ENCODE measurements around the gene SYNE1. TPM values are rescaled to one million over a fixed set of nuclear protein-coding genes. Genes with fewer than 3 reads are reported as not detected.

Gene SYNE1
- total RNA-seq, 3 donors from 2014 or later (not counting 1 experiment from before 2014, with no cell fraction given): 489 to 570 (median 498) TPM

GRCh38 chr6:152166497-152166896 lies 470.7 kb downstream of the SYNE1 start:
- no peak for ATAC-seq
- Mint-ChIP-seq H3K27ac (peak overlapping the region in 1 of 2 donors; percentile 32), H3K27me3 (ENCODE audit: low read depth in 2 of 2) (no peaks in the 10 kb centered on the region), H3K9me3 (no peaks in the 10 kb centered on the region), H3K4me3 (no peak overlapping the region), H3K36me3 (peaks cover 25% of the 10 kb centered on the region), H3K4me1 (peaks cover 28 to 34% of the 10 kb centered on the region in 2 donors)
- intact Hi-C loops (cut with micrococcal nuclease): no loop called here
- Histone ChIP-seq H3K4me3 (ENCODE audit: low read length) (no peak overlapping the region), H3K27me3 (ENCODE audit: control insufficient read depth, insufficient read depth, low read length) (no peaks in the 10 kb centered on the region), H3K4me1 (ENCODE audit: control insufficient read depth, insufficient read depth, low read length) (peaks cover 5% of the 10 kb centered on the region), H3K9me3 (ENCODE audit: control insufficient read depth, insufficient read depth, low read length) (no peaks in the 10 kb centered on the region), H3K36me3 (ENCODE audit: control insufficient read depth, insufficient read depth, low read length) (peaks cover 62% of the 10 kb centered on the region), H3K27ac (ENCODE audit: low read length) (no peak overlapping the region)
- 52% methylated on average over 4 of the region's 4 CpGs for WGBS (ENCODE audit: insufficient coverage)
- no peak for TF ChIP-seq CTCF (IDR thresholded peaks at IDR 0.05)
- DNase-seq: no peak

- no peak overlapping the region for H3K27ac Mint-ChIP-seq
- peaks cover 56% of the 10 kb centered on the region for H3K36me3 ChIP-seq (ENCODE audit: control insufficient read depth, insufficient read depth, low read length)
- H3K27ac ChIP-seq (ENCODE audit: low read length): no peak overlapping the region
- no peak for TF ChIP-seq CTCF (IDR thresholded peaks at IDR 0.05)
- ATAC-seq (no peak), DNase-seq (peak in 1 of 2 donors; percentile 16)
- no peaks in the 10 kb centered on the region for H3K27me3 Mint-ChIP-seq (ENCODE audit: low read depth in 2 of 2)
- H3K9me3 ChIP-seq (ENCODE audit: control insufficient read depth, insufficient read depth, low read length): no peaks in the 10 kb centered on the region
- H3K4me1 ChIP-seq (ENCODE audit: control insufficient read depth, insufficient read depth, low read length): no peaks in the 10 kb centered on the region
- no peaks in the 10 kb centered on the region for H3K27me3 ChIP-seq (ENCODE audit: control insufficient read depth, insufficient read depth, low read length)
- no peaks in the 10 kb centered on the region for H3K9me3 Mint-ChIP-seq
- intact Hi-C loops (cut with micrococcal nuclease): no loop called here
- peaks cover 25% of the 10 kb centered on the region for H3K36me3 Mint-ChIP-seq
- H3K4me1 Mint-ChIP-seq: peaks cover 18 to 21% of the 10 kb centered on the region in 2 donors
- no peak overlapping the region for H3K4me3 Mint-ChIP-seq
- WGBS (ENCODE audit: insufficient coverage): 90% methylated on average over 4 of the region's 5 CpGs
- H3K4me3 ChIP-seq (ENCODE audit: low read length): no peak overlapping the region
Measured at GRCh38 chr6:152164957-152165356, 472.2 kb downstream of the SYNE1 start.

GRCh38 chr6:152161501-152161900 lies 475.7 kb downstream of the SYNE1 start:
- no peaks in the 10 kb centered on the region for H3K27me3 Mint-ChIP-seq (ENCODE audit: low read depth in 2 of 2)
- H3K27ac Mint-ChIP-seq: peak overlapping the region; percentile 7
- DNase-seq: no peak
- TF ChIP-seq CTCF (IDR thresholded peaks at IDR 0.05): no peak
- Histone ChIP-seq H3K4me1 (ENCODE audit: control insufficient read depth, insufficient read depth, low read length) (no peaks in the 10 kb centered on the region), H3K4me3 (ENCODE audit: low read length) (no peak overlapping the region), H3K27ac (ENCODE audit: low read length) (no peak overlapping the region), H3K27me3 (ENCODE audit: control insufficient read depth, insufficient read depth, low read length) (no peaks in the 10 kb centered on the region), H3K9me3 (ENCODE audit: control insufficient read depth, insufficient read depth, low read length) (no peaks in the 10 kb centered on the region), H3K36me3 (ENCODE audit: control insufficient read depth, insufficient read depth, low read length) (peaks cover 52% of the 10 kb centered on the region)
- peaks cover 11% of the 10 kb centered on the region for H3K36me3 Mint-ChIP-seq
- no peak overlapping the region for H3K4me3 Mint-ChIP-seq
- H3K4me1 Mint-ChIP-seq: peaks cover 7 to 12% of the 10 kb centered on the region in 2 donors
- no peak for ATAC-seq
- H3K9me3 Mint-ChIP-seq: no peaks in the 10 kb centered on the region
- intact Hi-C loops (cut with micrococcal nuclease): no loop called here

GRCh38 chr6:152160346-152160745 lies 476.8 kb downstream of the SYNE1 start:
- Mint-ChIP-seq H3K4me3 (no peak overlapping the region), H3K27me3 (ENCODE audit: low read depth in 2 of 2) (no peaks in the 10 kb centered on the region), H3K9me3 (no peaks in the 10 kb centered on the region), H3K36me3 (peaks cover 8% of the 10 kb centered on the region), H3K27ac (peak overlapping the region; percentile 25 to 85), H3K4me1 (peaks cover 5 to 12% of the 10 kb centered on the region in 2 donors)
- Histone ChIP-seq H3K4me1 (ENCODE audit: control insufficient read depth, insufficient read depth, low read length) (no peaks in the 10 kb centered on the region), H3K4me3 (ENCODE audit: low read length) (no peak overlapping the region), H3K9me3 (ENCODE audit: control insufficient read depth, insufficient read depth, low read length) (no peaks in the 10 kb centered on the region), H3K27me3 (ENCODE audit: control insufficient read depth, insufficient read depth, low read length) (no peaks in the 10 kb centered on the region), H3K36me3 (ENCODE audit: control insufficient read depth, insufficient read depth, low read length) (peaks cover 57% of the 10 kb centered on the region), H3K27ac (ENCODE audit: low read length) (no peak overlapping the region)
- ATAC-seq (peak in 1 of 3 donors; percentile 36), DNase-seq (peak in 1 of 2 donors; percentile 53)
- TF ChIP-seq CTCF (IDR thresholded peaks at IDR 0.05): no peak
- intact Hi-C loops (cut with micrococcal nuclease): no loop called here
- 100% methylated on average over 1 of the region's 3 CpGs for WGBS (ENCODE audit: insufficient coverage)

Data from natural killer cell (primary cell).